MCF 10A (cell line): Measurements from ENCODE around the gene RPS24. TPM values are rescaled to one million over a fixed set of nuclear protein-coding genes. Genes with fewer than 3 reads are reported as not detected.

ENCODE experiments used
- BruUV-seq: library from RNA; stranded (reverse); fragments of 400-500 nt; replicated peaks from 2 replicates; lab custom pipeline; 2021; lab: Mats Ljungman, UMichigan
- CTCF ChIA-PET: fragments of 300-600 bp; sonication (Branson Sonifier 250); formaldehyde crosslinking; extraction: SDS; loops from one replicate; lab custom pipeline; 2021; ENCODE audit warnings: antibody characterized with exemption, inconsistent platforms; lab: Yijun Ruan, JAX
- POLR2A ChIA-PET: fragments of 300-600, 350-650 bp; sonication (Branson Sonifier 250); formaldehyde crosslinking; extraction: SDS; loops from one replicate; lab custom pipeline; 2020; ENCODE audit warnings: antibody characterized with exemption, inconsistent platforms; lab: Yijun Ruan, JAX
- DNase-seq: peaks from one replicate; pipeline ENCODE4 v3.0.0-alpha.2; 2018; ENCODE audit not compliant: unreplicated experiment
- H3K27ac Mint-ChIP-seq: one replicate; pipeline ENCODE4 v1.8.0; 2022; ENCODE audit warnings: mild to moderate bottlenecking, low read depth, mixed read lengths; ENCODE audit not compliant: unreplicated experiment
- H3K27me3 Mint-ChIP-seq: one replicate; pipeline ENCODE4 v1.8.0; 2022; ENCODE audit warnings: mixed read lengths; ENCODE audit not compliant: insufficient read depth, unreplicated experiment
- H3K36me3 Mint-ChIP-seq: one replicate; pipeline ENCODE4 v1.8.0; 2022; ENCODE audit warnings: mild to moderate bottlenecking, moderate library complexity, mixed read lengths; ENCODE audit not compliant: insufficient read depth, unreplicated experiment
- H3K4me1 Mint-ChIP-seq: one replicate; pipeline ENCODE4 v1.8.0; 2022; ENCODE audit warnings: mixed read lengths; ENCODE audit not compliant: insufficient read depth, unreplicated experiment
- H3K4me3 Mint-ChIP-seq: one replicate; pipeline ENCODE4 v1.8.0; 2022; ENCODE audit warnings: mild to moderate bottlenecking, moderate library complexity, mixed read lengths; ENCODE audit not compliant: unreplicated experiment
- H3K9me3 Mint-ChIP-seq: one replicate; pipeline ENCODE4 v1.8.0; 2022; ENCODE audit warnings: mixed read lengths; ENCODE audit not compliant: unreplicated experiment
- intact Hi-C: fragments of 100-400 bp; cut with micrococcal nuclease; formaldehyde crosslinking; loops from 2 replicates; pipeline ENCODE4 v1.14.1; 2022
- total RNA-seq: library from RNA; stranded (reverse); gene quantifications from 2 replicates; pipeline ENCODE4 v1.2.3, GENCODE V29; 2022
- TF ChIP-seq, protein P1 (sequence below): fragments of 200-600 bp; IDR thresholded peaks from one replicate; pipeline ENCODE4 v1.8.0; 2022; ENCODE audit warnings: antibody characterized with exemption, mild to moderate bottlenecking; ENCODE audit not compliant: unreplicated experiment

Gene RPS24
- total RNA-seq, 1 experiment from 2014 or later: 2,288 TPM

DNA sequence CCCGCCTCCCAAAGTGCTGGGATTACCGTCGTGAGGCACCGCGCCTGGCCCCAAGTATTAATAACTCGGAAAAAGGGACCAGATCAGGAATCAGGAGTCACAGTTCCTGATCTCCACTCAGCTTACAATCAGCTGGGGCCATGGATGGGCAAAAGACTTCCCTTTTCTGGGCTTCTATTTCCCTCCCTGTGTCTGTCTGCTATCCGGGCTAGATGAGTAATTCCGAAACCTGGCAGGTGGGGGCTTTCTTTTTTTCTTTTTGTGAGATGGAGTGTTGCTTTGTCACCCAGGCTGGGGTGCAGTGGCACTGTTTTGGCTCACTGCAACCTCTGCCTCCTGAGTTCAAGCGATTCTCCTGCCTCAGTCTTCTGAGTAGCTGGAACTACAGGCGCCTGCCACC is 11.6 kb downstream of the RPS24 start:
- CTCF ChIA-PET: interaction anchor here (0.7 to 5.6 kb wide), 4 partner anchors 9 to 1151 kb away, joined by 3 to 78 read pairs (median 12); no protein-coding TSS in a partner anchor
- intact Hi-C loops: loop anchor here (10.0 kb wide), 1 partner anchor 610 kb away; no protein-coding TSS in a partner anchor
- H3K9me3 Mint-ChIP-seq: no peaks in the 10 kb centered on the region
- no peaks in the 10 kb centered on the region for H3K27me3 Mint-ChIP-seq
- TF ChIP-seq, protein P1, sequence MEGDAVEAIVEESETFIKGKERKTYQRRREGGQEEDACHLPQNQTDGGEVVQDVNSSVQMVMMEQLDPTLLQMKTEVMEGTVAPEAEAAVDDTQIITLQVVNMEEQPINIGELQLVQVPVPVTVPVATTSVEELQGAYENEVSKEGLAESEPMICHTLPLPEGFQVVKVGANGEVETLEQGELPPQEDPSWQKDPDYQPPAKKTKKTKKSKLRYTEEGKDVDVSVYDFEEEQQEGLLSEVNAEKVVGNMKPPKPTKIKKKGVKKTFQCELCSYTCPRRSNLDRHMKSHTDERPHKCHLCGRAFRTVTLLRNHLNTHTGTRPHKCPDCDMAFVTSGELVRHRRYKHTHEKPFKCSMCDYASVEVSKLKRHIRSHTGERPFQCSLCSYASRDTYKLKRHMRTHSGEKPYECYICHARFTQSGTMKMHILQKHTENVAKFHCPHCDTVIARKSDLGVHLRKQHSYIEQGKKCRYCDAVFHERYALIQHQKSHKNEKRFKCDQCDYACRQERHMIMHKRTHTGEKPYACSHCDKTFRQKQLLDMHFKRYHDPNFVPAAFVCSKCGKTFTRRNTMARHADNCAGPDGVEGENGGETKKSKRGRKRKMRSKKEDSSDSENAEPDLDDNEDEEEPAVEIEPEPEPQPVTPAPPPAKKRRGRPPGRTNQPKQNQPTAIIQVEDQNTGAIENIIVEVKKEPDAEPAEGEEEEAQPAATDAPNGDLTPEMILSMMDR: no peak
- no TSS peak for BruUV-seq
- H3K4me3 Mint-ChIP-seq: no peak overlapping the region
- peaks cover 24% of the 10 kb centered on the region for H3K4me1 Mint-ChIP-seq
- H3K27ac Mint-ChIP-seq: no peak overlapping the region
- H3K36me3 Mint-ChIP-seq: peaks cover 49% of the 10 kb centered on the region
- POLR2A ChIA-PET: interaction anchor here (0.9 to 3.8 kb wide), 2 partner anchors 9 to 1148 kb away, joined by 3 to 17 read pairs; no protein-coding TSS in a partner anchor
- no peak for DNase-seq

DNA sequence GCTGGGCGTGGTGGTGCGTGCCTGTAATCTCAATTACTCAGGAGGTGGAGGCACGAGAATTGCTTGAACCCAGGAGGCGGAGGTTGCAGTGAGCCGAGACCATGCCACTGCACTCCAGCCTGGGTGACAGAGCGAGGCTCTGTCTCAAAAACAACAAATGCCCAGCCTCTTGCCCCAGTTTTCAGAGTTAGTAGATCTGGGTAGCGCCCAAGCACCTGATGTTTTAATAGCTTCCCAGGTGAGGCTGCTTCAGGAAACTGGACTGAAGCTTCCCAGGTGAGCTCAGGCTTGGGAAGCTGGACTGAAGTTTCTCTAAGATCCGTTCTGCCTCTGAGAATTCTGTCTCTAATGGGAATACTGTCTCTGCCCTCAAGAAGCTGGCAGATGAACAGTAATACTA is 12.2 kb downstream of the RPS24 start:
- CTCF ChIA-PET: interaction anchor here (0.6 to 5.6 kb wide), 12 partner anchors 9 to 1150 kb away, joined by 3 to 78 read pairs (median 4); partner anchors contain the start of gene POLR3A
- no peaks in the 10 kb centered on the region for H3K27me3 Mint-ChIP-seq
- BruUV-seq: no TSS peak
- DNase-seq: no peak
- H3K4me1 Mint-ChIP-seq: peaks cover 23% of the 10 kb centered on the region
- POLR2A ChIA-PET: interaction anchor here (0.7 to 3.8 kb wide), 2 partner anchors 9 to 1232 kb away, joined by 4 to 17 read pairs; no protein-coding TSS in a partner anchor
- no peak overlapping the region for H3K4me3 Mint-ChIP-seq
- no peaks in the 10 kb centered on the region for H3K9me3 Mint-ChIP-seq
- TF ChIP-seq, protein P1: no peak
- peaks cover 43% of the 10 kb centered on the region for H3K36me3 Mint-ChIP-seq
- H3K27ac Mint-ChIP-seq: no peak overlapping the region
- intact Hi-C loops: loop anchor here (2.0 to 10.0 kb wide), 3 partner anchors 609 to 1151 kb away; partner anchors contain the start of gene ZMIZ1

DNA sequence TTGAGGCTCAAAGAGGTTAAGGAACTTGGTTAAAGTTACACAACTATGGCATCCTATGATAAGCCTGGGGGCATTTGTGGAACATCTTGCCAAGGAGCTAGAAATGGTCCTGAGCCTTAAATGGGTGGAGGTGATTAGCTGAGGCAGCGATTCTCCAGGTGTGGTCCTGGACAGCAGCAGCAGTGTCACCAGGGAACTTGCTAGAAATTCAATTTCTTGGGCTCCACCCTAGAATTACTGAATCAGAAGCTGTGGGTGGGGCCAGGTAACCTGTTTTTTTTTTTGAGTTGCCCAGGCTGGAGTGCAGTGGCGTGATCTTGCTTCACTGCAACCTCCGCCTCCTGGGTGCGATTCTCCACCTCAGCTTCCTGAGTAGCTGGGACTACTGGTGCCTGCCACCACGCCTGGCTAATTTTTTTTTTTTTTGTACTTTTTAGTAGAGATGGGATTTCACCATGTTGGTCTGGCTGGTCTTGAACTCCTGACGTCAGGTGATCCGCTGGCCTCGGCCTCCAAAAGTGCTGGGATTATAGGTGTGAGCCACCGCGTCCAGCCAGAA is 13.1 kb downstream of the RPS24 start:
- no peak for DNase-seq
- BruUV-seq: no TSS peak
- ChIA-PET CTCF (interaction anchor here (0.5 to 5.6 kb wide), 35 partner anchors 10 to 1296 kb away, joined by 3 to 78 read pairs (median 3); partner anchors contain the start of genes POLR3A and ZMIZ1), POLR2A (interaction anchor here (0.5 to 3.8 kb wide), 8 partner anchors 10 to 1302 kb away, joined by 3 to 17 read pairs (median 4); partner anchors contain the start of gene RPS24)
- Mint-ChIP-seq H3K27ac (no peak overlapping the region), H3K27me3 (no peaks in the 10 kb centered on the region), H3K4me3 (no peak overlapping the region), H3K9me3 (no peaks in the 10 kb centered on the region), H3K36me3 (peaks cover 34% of the 10 kb centered on the region), H3K4me1 (peaks cover 15% of the 10 kb centered on the region)
- TF ChIP-seq, protein P1: no peak
- intact Hi-C loops: loop anchor here (1.0 to 10.0 kb wide), 4 partner anchors 256 to 1150 kb away; partner anchors contain the start of gene ZMIZ1

DNA sequence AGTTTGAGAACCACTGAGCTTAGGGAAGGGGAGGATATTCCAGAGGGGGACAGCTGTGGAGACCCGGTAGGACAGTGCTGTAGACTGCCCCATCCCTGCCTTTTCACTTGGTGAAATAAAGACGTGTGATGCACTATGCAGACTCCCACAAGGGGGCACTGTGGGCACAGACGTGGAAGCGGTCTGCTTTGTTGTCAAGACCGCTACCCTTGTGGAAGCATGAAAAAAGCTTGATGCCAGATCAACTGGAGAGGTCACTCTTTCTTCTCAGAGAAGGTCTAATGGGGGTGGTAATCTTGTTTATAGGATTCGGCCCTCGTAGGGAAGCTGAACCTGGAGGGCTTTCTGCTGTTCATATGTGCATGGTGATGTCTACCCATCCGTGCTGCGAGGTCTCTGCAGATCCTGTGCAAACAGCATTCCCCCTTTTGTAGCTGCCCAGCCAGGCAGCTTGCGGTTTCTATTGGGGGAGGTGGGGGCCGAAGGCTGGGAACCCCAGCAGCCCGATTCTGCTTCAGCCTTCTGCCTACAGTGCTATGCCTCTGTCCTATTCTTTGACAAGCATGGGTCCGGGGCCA is 13.7 kb downstream of the RPS24 start:
- intact Hi-C loops: loop anchor here (1.0 to 10.0 kb wide), 4 partner anchors 255 to 1149 kb away; partner anchors contain the start of gene ZMIZ1
- no peak overlapping the region for H3K4me3 Mint-ChIP-seq
- H3K27ac Mint-ChIP-seq: no peak overlapping the region
- no peaks in the 10 kb centered on the region for H3K9me3 Mint-ChIP-seq
- CTCF ChIA-PET: interaction anchor here (0.5 to 5.6 kb wide), 40 partner anchors 9 to 1295 kb away, joined by 3 to 78 read pairs (median 3); partner anchors contain the start of genes POLR3A and ZMIZ1
- TF ChIP-seq, protein P1: peak; percentile 81
- POLR2A ChIA-PET: interaction anchor here (0.5 to 3.8 kb wide), 5 partner anchors 11 to 1147 kb away, joined by 3 to 17 read pairs (median 4); partner anchors contain the start of gene RPS24
- no peaks in the 10 kb centered on the region for H3K27me3 Mint-ChIP-seq
- no TSS peak for BruUV-seq
- H3K36me3 Mint-ChIP-seq: peaks cover 28% of the 10 kb centered on the region
- peak; percentile 79 for DNase-seq
- peaks cover 13% of the 10 kb centered on the region for H3K4me1 Mint-ChIP-seq
